Measurements from ENCODE around the gene PDE4B. TPM values are rescaled to one million over a fixed set of nuclear protein-coding genes. Genes with fewer than 3 reads are reported as not detected.

Gene PDE4B
- total RNA-seq, 1 donor, result 51.0 TPM

- no peak for TF ChIP-seq CTCF (IDR thresholded peaks at IDR 0.05; ENCODE audit: insufficient read depth, low read depth, low read length)
- peak; percentile 51 for DNase-seq (ENCODE audit: low read depth)
- H3K4me3 ChIP-seq (ENCODE audit: low read depth, low read length), result peak overlapping the region; percentile 20
Observed at GRCh38 chr1:65762081-65762862, 30.4 kb upstream of the PDE4B start.

GRCh38 chr1:65764052-65764451 lies 28.6 kb upstream of the PDE4B start:
- no peak for TF ChIP-seq CTCF (IDR thresholded peaks at IDR 0.05; ENCODE audit: insufficient read depth, low read depth, low read length)
- no peak overlapping the region for H3K4me3 ChIP-seq (ENCODE audit: low read depth, low read length)
- DNase-seq (ENCODE audit: low read depth), result no peak

- TF ChIP-seq CTCF (IDR thresholded peaks at IDR 0.05; ENCODE audit: insufficient read depth, low read depth, low read length), result no peak
- no peak for DNase-seq (ENCODE audit: low read depth)
- H3K4me3 ChIP-seq (ENCODE audit: low read depth, low read length), result no peak overlapping the region
Observed at GRCh38 chr1:65765631-65766030, 27.1 kb upstream of the PDE4B start.

- peak; percentile 37 for DNase-seq (ENCODE audit: low read depth)
- no peak for TF ChIP-seq CTCF (IDR thresholded peaks at IDR 0.05; ENCODE audit: insufficient read depth, low read depth, low read length)
- H3K4me3 ChIP-seq (ENCODE audit: low read depth, low read length), result no peak overlapping the region
Observed at GRCh38 chr1:65769636-65770035, 23.1 kb upstream of the PDE4B start.

GRCh38 chr1:65772607-65773006 lies 20.1 kb upstream of the PDE4B start:
- no peak overlapping the region for H3K4me3 ChIP-seq (ENCODE audit: low read depth, low read length)
- DNase-seq (ENCODE audit: low read depth), result no peak
- no peak for TF ChIP-seq CTCF (IDR thresholded peaks at IDR 0.05; ENCODE audit: insufficient read depth, low read depth, low read length)

GRCh38 chr1:65773391-65774123 lies 19.1 kb upstream of the PDE4B start:
- DNase-seq (ENCODE audit: low read depth), result no peak
- H3K4me3 ChIP-seq (ENCODE audit: low read depth, low read length), result no peak overlapping the region
- TF ChIP-seq CTCF (IDR thresholded peaks at IDR 0.05; ENCODE audit: insufficient read depth, low read depth, low read length), result no peak

Data from fibroblast of villous mesenchyme (primary cell).